Measurements from ENCODE around the gene STPG4. TPM values are rescaled to one million over a fixed set of nuclear protein-coding genes. Genes with fewer than 3 reads are reported as not detected.
A peak's percentile ranks its signal among the peaks of the same experiment; 100 is the strongest.

Gene STPG4
- total and polyA plus RNA-seq, 2 of the 8 experiments (the other 6 are each of a cell fraction or from before 2014, with no cell fraction given): 0.28 TPM; not detected in 1

- H3K23me2 ChIP-seq (ENCODE audit: low read depth, low read length): no peaks in the 10 kb centered on the region
- DNase-seq (ENCODE audit: low read depth in 1 of 2, low spot score in 2 of 2) (no peak), FAIRE-seq (no peak)
- H2BK120ac ChIP-seq (replicated peaks; ENCODE audit: low read depth, low read length): no peak overlapping the region
- H2BK5ac ChIP-seq (ENCODE audit: low read depth, low read length): no peak overlapping the region
- H4K91ac ChIP-seq (replicated peaks; ENCODE audit: insufficient read length, low read length): no peak overlapping the region
- no peaks in the 10 kb centered on the region for H3K79me2 ChIP-seq (ENCODE audit: control insufficient read depth in 1 of 2, insufficient read depth in 2 of 2, low read length in 2 of 2)
- H3K9ac ChIP-seq (replicated peaks in 1 of 4; ENCODE audit: extremely low read depth in 1 of 4, low read depth in 3 of 4, low read length in 3 of 4): no peak overlapping the region
- peak overlapping the region; percentile 27 for H3K4ac ChIP-seq (replicated peaks; ENCODE audit: insufficient read length, low read depth, low read length)
- H3K56ac ChIP-seq (replicated peaks; ENCODE audit: insufficient read length, low read depth, low read length): no peak overlapping the region
- no peaks in the 10 kb centered on the region for H3K9me3 ChIP-seq (ENCODE audit: insufficient read depth in 2 of 2, low read depth in 1 of 2, low read length in 1 of 2)
- H4K5ac ChIP-seq (ENCODE audit: insufficient read length, low read depth, low read length): no peak overlapping the region
- H2BK12ac ChIP-seq (ENCODE audit: low read depth, low read length): no peak overlapping the region; the same call in 1 of the 2 replicates
- no peak for TF ChIP-seq TEAD4 (IDR thresholded peaks at IDR 0.05; ENCODE audit: low read depth, low read length)
- no peak for TF ChIP-seq SP2 (IDR thresholded peaks at IDR 0.05; ENCODE audit: low read length)
- TF ChIP-seq KDM1A (IDR thresholded peaks at IDR 0.05; ENCODE audit: borderline replicate concordance, low read length): no peak
- no peak for TF ChIP-seq BCL11A (IDR thresholded peaks at IDR 0.05; ENCODE audit: low read depth in 2 of 2, low read length in 2 of 2)
- TF ChIP-seq TAF1 (IDR thresholded peaks at IDR 0.05; ENCODE audit: low read depth, low read length): no peak
- TF ChIP-seq TBP (IDR thresholded peaks at IDR 0.05; ENCODE audit: low read depth, low read length): no peak
- no peak for TF ChIP-seq SAP30 (IDR thresholded peaks at IDR 0.05; ENCODE audit: insufficient read depth, insufficient replicate concordance, low read length)
- TF ChIP-seq CHD2 (IDR thresholded peaks at IDR 0.05; ENCODE audit: low read length): no peak
- TF ChIP-seq CTBP2 (IDR thresholded peaks at IDR 0.05; ENCODE audit: borderline replicate concordance, insufficient read depth, insufficient read length, low read length): no peak
- TF ChIP-seq YY1 (IDR thresholded peaks at IDR 0.05; ENCODE audit: low read depth, low read length): no peak
- TF ChIP-seq EP300 (IDR thresholded peaks at IDR 0.05; ENCODE audit: borderline replicate concordance in 1 of 2, low read depth in 2 of 2, low read length in 2 of 2): no peak
- no peak overlapping the region for H3K18ac ChIP-seq (ENCODE audit: extremely low read depth, low read length)
- no peak overlapping the region for H3K4me3 ChIP-seq (ENCODE audit: extremely low read depth in 1 of 4, insufficient read depth in 2 of 4, low read depth in 3 of 4, low read length in 4 of 4)
- no peaks in the 10 kb centered on the region for H3K36me3 ChIP-seq (ENCODE audit: control insufficient read depth in 2 of 4, insufficient read depth in 4 of 4, low read length in 3 of 4)
- no peaks in the 10 kb centered on the region for H3K27me3 ChIP-seq (replicated peaks in 1 of 4; ENCODE audit: control insufficient read depth in 3 of 4, extremely low read depth in 1 of 4, insufficient read depth in 3 of 4, low read length in 3 of 4)
- 0 out of 2 replicates have a peak overlapping the region, but pooled peaks have one; percentile 59 for H2AK5ac ChIP-seq (ENCODE audit: low read depth, low read length)
- ChIA-PET POLR2A (ENCODE audit: partially characterized antibody) (no interaction called here), CTCF (ENCODE audit: partially characterized antibody) (interaction anchor here (0.8 to 3.1 kb wide), 8 partner anchors 8 to 249 kb away, joined by 3 to 9 read pairs (median 4); no protein-coding TSS in a partner anchor)
- H4K8ac ChIP-seq (ENCODE audit: extremely low read depth, insufficient read depth, low read length): no peak overlapping the region
- no peak overlapping the region for H3K27ac ChIP-seq (ENCODE audit: low read depth, low read length)
- H4K20me1 ChIP-seq (replicated peaks in 1 of 2; ENCODE audit: control insufficient read depth in 1 of 2, insufficient read depth in 2 of 2, low read length in 2 of 2): no peaks in the 10 kb centered on the region
- WGBS, 2 experiments (ENCODE audit: extremely low coverage in 1 of 2, insufficient coverage in 1 of 2, insufficient read length in 1 of 2, insufficient replicate concordance in 2 of 2, low coverage in 1 of 2, low lambda C conversion rate in 2 of 2, missing lambda C conversion rate in 1 of 2): 87% methylated on average over 10 of the region's 16 CpGs; no CpG with 5 or more reads in 1 of the 2 experiments
- no peak overlapping the region for H3K14ac ChIP-seq (ENCODE audit: insufficient read length)
- H2AFZ ChIP-seq (ENCODE audit: low read length): no peak overlapping the region
- H2BK20ac ChIP-seq (ENCODE audit: low read length): no peak overlapping the region
- H3K4me2 ChIP-seq (ENCODE audit: insufficient read depth in 1 of 2, low read depth in 2 of 2, low read length in 2 of 2): no peak overlapping the region
- H3K4me1 ChIP-seq (replicated peaks in 1 of 4; ENCODE audit: control insufficient read depth in 3 of 4, insufficient read depth in 4 of 4, low read length in 3 of 4): peaks cover 2 to 40% (median 24%) of the 10 kb centered on the region in 4 experiments
- H3K79me1 ChIP-seq (ENCODE audit: low read depth, low read length): no peaks in the 10 kb centered on the region
- H3K23ac ChIP-seq (ENCODE audit: insufficient read length): no peak overlapping the region
- H2BK15ac ChIP-seq (ENCODE audit: low read length): no peak overlapping the region
These were observed 81.5 kb downstream of the STPG4 start for GRCh38 chr2:47073641-47074040.

Data from H1 (cell line).